ENCODE results near the gene RYR3. TPM values are rescaled to one million over a fixed set of nuclear protein-coding genes. Genes with fewer than 3 reads are reported as not detected.

The RYR3 gene
- total RNA-seq, 2 donors from 2014 or later, result 9.9 to 40.1 TPM

DNA sequence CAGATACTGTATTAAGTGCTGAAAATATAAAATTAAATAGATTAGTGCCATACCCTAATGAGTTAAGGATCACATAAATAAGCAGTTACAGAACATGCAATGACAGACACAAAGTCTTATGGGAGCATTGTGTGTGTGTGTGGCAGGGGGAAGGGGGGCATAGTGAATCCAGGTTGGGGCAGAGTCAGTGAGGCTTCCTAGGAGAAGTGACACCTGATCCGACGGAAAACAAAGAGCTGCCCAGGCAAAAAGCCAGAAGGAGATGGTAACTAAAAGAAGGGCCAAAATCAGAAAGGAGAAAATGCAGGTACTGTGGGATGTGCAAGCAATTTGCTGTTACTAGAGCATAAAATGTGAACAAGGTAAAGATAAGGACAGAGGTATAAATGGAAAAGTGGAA is 577.4 kb downstream of the RYR3 start:
- H3K36me3 ChIP-seq, result no peaks in the 10 kb centered on the region
- TF ChIP-seq, protein P1, sequence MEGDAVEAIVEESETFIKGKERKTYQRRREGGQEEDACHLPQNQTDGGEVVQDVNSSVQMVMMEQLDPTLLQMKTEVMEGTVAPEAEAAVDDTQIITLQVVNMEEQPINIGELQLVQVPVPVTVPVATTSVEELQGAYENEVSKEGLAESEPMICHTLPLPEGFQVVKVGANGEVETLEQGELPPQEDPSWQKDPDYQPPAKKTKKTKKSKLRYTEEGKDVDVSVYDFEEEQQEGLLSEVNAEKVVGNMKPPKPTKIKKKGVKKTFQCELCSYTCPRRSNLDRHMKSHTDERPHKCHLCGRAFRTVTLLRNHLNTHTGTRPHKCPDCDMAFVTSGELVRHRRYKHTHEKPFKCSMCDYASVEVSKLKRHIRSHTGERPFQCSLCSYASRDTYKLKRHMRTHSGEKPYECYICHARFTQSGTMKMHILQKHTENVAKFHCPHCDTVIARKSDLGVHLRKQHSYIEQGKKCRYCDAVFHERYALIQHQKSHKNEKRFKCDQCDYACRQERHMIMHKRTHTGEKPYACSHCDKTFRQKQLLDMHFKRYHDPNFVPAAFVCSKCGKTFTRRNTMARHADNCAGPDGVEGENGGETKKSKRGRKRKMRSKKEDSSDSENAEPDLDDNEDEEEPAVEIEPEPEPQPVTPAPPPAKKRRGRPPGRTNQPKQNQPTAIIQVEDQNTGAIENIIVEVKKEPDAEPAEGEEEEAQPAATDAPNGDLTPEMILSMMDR (IDR thresholded peaks at IDR 0.05), result no peak
- no peak for ATAC-seq (ENCODE audit: insufficient number of reproducible peaks, low FRiP score, low read depth)

DNA sequence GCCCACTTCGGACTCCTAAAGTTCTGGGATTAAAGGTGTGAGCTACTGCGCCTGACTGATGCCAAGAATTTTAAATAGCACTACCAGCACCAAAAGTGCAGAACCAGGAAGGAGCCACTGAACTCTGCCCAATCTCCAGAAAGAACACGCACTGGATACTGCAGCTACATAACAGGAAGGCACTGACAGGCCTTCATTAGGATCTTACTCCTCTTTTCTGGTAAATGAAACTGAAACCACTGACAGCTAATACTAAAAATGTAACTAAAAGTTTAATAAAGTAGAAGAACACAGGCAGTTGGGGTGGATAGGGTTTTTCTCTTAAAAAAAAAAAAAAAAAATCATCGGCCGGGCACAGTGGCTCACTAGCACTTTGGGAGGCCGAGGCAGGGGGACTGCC is 583.4 kb downstream of the RYR3 start:
- Histone ChIP-seq H3K27ac (no peak overlapping the region), H3K9me3 (no peaks in the 10 kb centered on the region), H3K4me1 (ENCODE audit: control insufficient read depth in 1 of 2, low read depth in 2 of 2) (no peaks in the 10 kb centered on the region), H3K27me3 (replicated peaks; ENCODE audit: insufficient read depth) (no peaks in the 10 kb centered on the region), H3K4me3 (no peak overlapping the region), H3K36me3 (no peaks in the 10 kb centered on the region)
- ATAC-seq (ENCODE audit: insufficient number of reproducible peaks, low FRiP score, low read depth) (no peak), DNase-seq (ENCODE audit: low spot score) (no peak)
- TF ChIP-seq, protein P1 (IDR thresholded peaks at IDR 0.05), result no peak

More for the DNA sequence above, 577.4 kb downstream of the RYR3 start:
- Histone ChIP-seq H3K27ac (no peak overlapping the region), H3K9me3 (no peaks in the 10 kb centered on the region), H3K4me3 (no peak overlapping the region), H3K27me3 (replicated peaks; ENCODE audit: insufficient read depth) (no peaks in the 10 kb centered on the region), H3K4me1 (ENCODE audit: control insufficient read depth in 1 of 2, low read depth in 2 of 2) (no peaks in the 10 kb centered on the region)
- no peak for DNase-seq (ENCODE audit: low spot score)

DNA sequence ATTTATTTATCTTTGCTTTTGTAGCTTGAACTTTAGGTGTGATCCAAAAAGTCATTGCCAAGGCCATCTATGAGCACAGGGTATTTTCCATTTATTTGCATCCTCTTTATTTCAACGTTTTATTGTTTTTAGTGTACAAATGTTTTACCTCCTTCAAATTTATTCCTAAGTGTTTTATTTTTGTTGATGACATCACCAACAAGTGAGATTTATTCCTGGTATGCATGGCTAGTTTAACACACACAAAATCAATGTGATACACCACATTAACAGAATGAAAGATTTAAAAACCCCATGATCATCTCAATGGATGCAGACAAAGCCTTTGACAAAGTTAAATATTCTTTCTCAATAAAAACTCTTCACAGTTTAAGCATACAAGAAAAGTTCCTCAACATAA is 591.3 kb downstream of the RYR3 start:
- DNase-seq (ENCODE audit: low spot score) (no peak), ATAC-seq (ENCODE audit: insufficient number of reproducible peaks, low FRiP score, low read depth) (no peak)
- Histone ChIP-seq H3K9me3 (no peaks in the 10 kb centered on the region), H3K4me3 (no peak overlapping the region), H3K4me1 (ENCODE audit: control insufficient read depth in 1 of 2, low read depth in 2 of 2) (no peaks in the 10 kb centered on the region), H3K36me3 (no peaks in the 10 kb centered on the region), H3K27me3 (replicated peaks; ENCODE audit: insufficient read depth) (no peaks in the 10 kb centered on the region), H3K27ac (no peak overlapping the region)
- TF ChIP-seq, protein P1 (IDR thresholded peaks at IDR 0.05), result no peak

DNA sequence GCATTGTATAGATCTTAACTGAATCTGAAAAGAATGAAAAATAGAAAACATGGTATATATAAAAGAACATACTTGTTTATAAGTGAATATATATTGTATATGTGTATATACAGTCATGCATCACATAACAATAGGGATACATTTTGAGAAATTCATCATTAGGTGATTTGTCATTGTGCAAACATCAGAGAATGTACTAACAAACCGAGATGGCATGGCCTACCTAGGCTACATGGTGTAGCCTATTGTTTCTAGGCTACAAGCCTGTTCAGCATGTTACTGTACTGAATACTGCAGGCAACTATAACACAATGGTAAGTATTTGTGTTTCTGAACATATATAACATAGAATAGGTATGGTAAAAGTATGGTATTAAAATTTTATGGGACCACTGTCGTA is 592.9 kb downstream of the RYR3 start:
- H3K4me3 ChIP-seq, result no peak overlapping the region
- DNase-seq (ENCODE audit: low spot score) (no peak), ATAC-seq (ENCODE audit: insufficient number of reproducible peaks, low FRiP score, low read depth) (no peak)
- H3K36me3 ChIP-seq, result no peaks in the 10 kb centered on the region
- TF ChIP-seq, protein P1 (IDR thresholded peaks at IDR 0.05), result no peak
- no peak overlapping the region for H3K27ac ChIP-seq
- no peaks in the 10 kb centered on the region for H3K27me3 ChIP-seq (replicated peaks; ENCODE audit: insufficient read depth)
- no peaks in the 10 kb centered on the region for H3K4me1 ChIP-seq (ENCODE audit: control insufficient read depth in 1 of 2, low read depth in 2 of 2)
- no peaks in the 10 kb centered on the region for H3K9me3 ChIP-seq

DNA sequence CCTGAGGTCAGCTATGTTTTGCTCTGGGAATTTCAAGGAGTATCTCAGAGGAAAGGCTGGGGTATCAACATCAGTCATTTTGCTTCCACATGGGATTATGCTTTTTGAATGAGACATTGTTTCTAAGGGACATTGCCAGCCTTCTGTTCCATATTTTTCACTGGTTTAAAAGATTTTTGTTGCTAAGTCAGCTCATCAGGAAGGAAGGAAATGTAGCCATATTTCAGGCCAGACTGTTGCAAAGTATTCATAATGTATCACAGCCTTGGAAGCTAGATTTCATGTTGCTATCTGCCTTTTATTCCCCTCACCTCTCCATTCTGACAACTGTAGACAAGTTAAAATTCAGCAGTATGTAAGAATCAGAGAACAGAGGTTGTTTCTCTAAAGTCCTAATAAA is 596.6 kb downstream of the RYR3 start:
- TF ChIP-seq, protein P1 (IDR thresholded peaks at IDR 0.05), result no peak
- ATAC-seq (ENCODE audit: insufficient number of reproducible peaks, low FRiP score, low read depth) (no peak), DNase-seq (ENCODE audit: low spot score) (no peak)
- Histone ChIP-seq H3K36me3 (no peaks in the 10 kb centered on the region), H3K4me1 (ENCODE audit: control insufficient read depth in 1 of 2, low read depth in 2 of 2) (no peaks in the 10 kb centered on the region), H3K4me3 (no peak overlapping the region), H3K9me3 (no peaks in the 10 kb centered on the region), H3K27ac (no peak overlapping the region), H3K27me3 (replicated peaks; ENCODE audit: insufficient read depth) (no peaks in the 10 kb centered on the region)

Data from thoracic aorta (tissue), 2 donors.